ENCODE measurements around the gene YPEL2.

GRCh38 chr17:59417452-59417851, 86.0 kb downstream of the YPEL2 start:
- TF ChIP-seq CTCF (IDR thresholded peaks at IDR 0.05; ENCODE audit: extremely low read depth in 1 of 2, insufficient read depth in 1 of 2, low read depth in 1 of 2, low read length in 2 of 2) (no peak), POLR2AphosphoS5 (IDR thresholded peaks at IDR 0.05; ENCODE audit: insufficient read depth, low read depth, low read length) (no peak), MYC (IDR thresholded peaks at IDR 0.05; ENCODE audit: low read depth, low read length) (no peak), POLR2A (IDR thresholded peaks at IDR 0.05; ENCODE audit: low read depth, low read length) (no peak), MAX (IDR thresholded peaks at IDR 0.05; ENCODE audit: insufficient read depth, insufficient read length) (no peak)
